HepG2 (cell line): ENCODE data around the gene VDR. TPM values are rescaled to one million over a fixed set of nuclear protein-coding genes. Genes with fewer than 3 reads are reported as not detected.

Experiments
- CCAR2 ChIP-seq: fragments of 200-400 bp; formaldehyde crosslinking; optimal IDR thresholded peaks from 2 replicates; pipeline ENCODE3; 2018; ENCODE audit warnings: low read depth, mild to moderate bottlenecking, low read length, moderate library complexity
- DDIT3 ChIP-seq: sonication (generic); formaldehyde crosslinking; IDR thresholded peaks from 2 replicates; pipeline ENCODE4 v1.4.0; 2020; ENCODE audit warnings: mild to moderate bottlenecking, missing genetic modification reagents
- GPN1 ChIP-seq: sonication (generic); formaldehyde crosslinking; IDR thresholded peaks from 2 replicates; pipeline ENCODE4 v1.5.1; 2020; ENCODE audit warnings: missing genetic modification reagents, borderline replicate concordance
- HNF4G ChIP-seq, 2 experiments: sonication (generic) in 1 of 2; formaldehyde crosslinking in 1 of 2; IDR thresholded peaks; 2 replicates each; pipeline versions ENCODE4 v1.4.0 to v1.6.1; 2011 to 2020; ENCODE audit warnings: borderline replicate concordance in 2 of 2, low read depth in 2 of 2, mild to moderate bottlenecking in 2 of 2, low read length in 1 of 2, missing genetic modification reagents in 1 of 2, moderate library complexity in 1 of 2
- IRF9 ChIP-seq: sonication (generic); formaldehyde crosslinking; IDR thresholded peaks from 2 replicates; pipeline ENCODE4 v1.8.0; 2022; ENCODE audit warnings: missing genetic modification reagents, mild to moderate bottlenecking, borderline replicate concordance
- KAT8 ChIP-seq: IDR thresholded peaks from 2 replicates; pipeline ENCODE4 v1.6.1; 2016; ENCODE audit warnings: missing genetic modification reagents, missing compliant biosample characterization
- NR2C2 ChIP-seq: sonication (generic); formaldehyde crosslinking; IDR thresholded peaks from 2 replicates; pipeline ENCODE4 v1.4.0; 2020; ENCODE audit warnings: missing genetic modification reagents, mild to moderate bottlenecking, moderate library complexity, borderline replicate concordance
- PHF20 ChIP-seq: sonication (generic); formaldehyde crosslinking; IDR thresholded peaks from 2 replicates; pipeline ENCODE4 v1.5.0; 2020; ENCODE audit warnings: mild to moderate bottlenecking, missing genetic modification reagents
- PRPF4 ChIP-seq: fragments of 200-400 bp; formaldehyde crosslinking; IDR thresholded peaks from 2 replicates; pipeline ENCODE4 v1.6.1; 2016; ENCODE audit warnings: low read length, low read depth; ENCODE audit not compliant: poor library complexity, severe bottlenecking
- RARA ChIP-seq: IDR thresholded peaks from 2 replicates; pipeline ENCODE4 v1.6.1; 2016; ENCODE audit warnings: missing genetic modification reagents, missing compliant biosample characterization
- RFXANK ChIP-seq: IDR thresholded peaks from 2 replicates; pipeline ENCODE4 v1.6.1; 2016
- TOPORS ChIP-seq: sonication (generic); formaldehyde crosslinking; IDR thresholded peaks from 2 replicates; pipeline ENCODE4 v1.8.0; 2023; ENCODE audit warnings: mild to moderate bottlenecking, missing genetic modification reagents
- ZBTB43 ChIP-seq: sonication (generic); formaldehyde crosslinking; conservative IDR thresholded peaks from 2 replicates; pipeline ENCODE4 v1.4.0; 2020; ENCODE audit warnings: missing genetic modification reagents
- ZBTB7A ChIP-seq: sonication (generic); formaldehyde crosslinking; IDR thresholded peaks from 2 replicates; pipeline ENCODE4 v1.8.0; 2022; ENCODE audit warnings: mild to moderate bottlenecking, missing genetic modification reagents
- ZKSCAN8 ChIP-seq: IDR thresholded peaks from 2 replicates; pipeline ENCODE4 v1.6.1; 2016; ENCODE audit warnings: borderline replicate concordance, missing genetic modification reagents, missing compliant biosample characterization
- ZNF841 ChIP-seq: sonication (generic); formaldehyde crosslinking; IDR thresholded peaks from 2 replicates; pipeline ENCODE4 v1.8.1; 2023; ENCODE audit warnings: missing genetic modification reagents, borderline replicate concordance
- polyA plus RNA-seq, 8 experiments: library from polyadenylated mRNA; depleted of rRNA in 3 of 8; stranded (reverse) in 7 of 8; unstranded in 1 of 8; fragments of >200 nt; fragmentation: Illumina TruSeq in 4 of 8; extraction: Trizol in 4 of 8; gene quantifications; 2 replicates each; pipeline versions ENCODE4 v1.2.1 to v1.2.3, GENCODE V29; 2011 to 2016; ENCODE audit warnings: low read depth in 4 of 8, missing spikeins in 1 of 8, mixed read lengths in 1 of 8; ENCODE audit not compliant: insufficient read depth in 1 of 8
- total RNA-seq, 5 experiments: library from RNA; depleted of rRNA; stranded (reverse); fragments of >200 nt; fragmentation: Illumina TruSeq; extraction: Trizol; gene quantifications; 2 replicates each; pipeline ENCODE4 v1.2.3, GENCODE V29; 2016; ENCODE audit warnings: low read depth in 1 of 5
- TF ChIP-seq, protein P1 (sequence below): sonication (generic); formaldehyde crosslinking; IDR thresholded peaks from 2 replicates; pipeline ENCODE4 v1.9.0; 2021; ENCODE audit warnings: missing genetic modification reagents, borderline replicate concordance
- TF ChIP-seq, protein P2 (sequence below): sonication (generic); formaldehyde crosslinking; IDR thresholded peaks from 2 replicates; pipeline ENCODE4 v1.5.0; 2020; ENCODE audit warnings: mild to moderate bottlenecking, missing genetic modification reagents, borderline replicate concordance
- TF ChIP-seq, protein P3 (sequence below): IDR thresholded peaks from 2 replicates; pipeline ENCODE4 v1.6.1; 2016; ENCODE audit warnings: missing genetic modification reagents, missing compliant biosample characterization

VDR gene
- total and polyA plus RNA-seq, 2 of the 13 experiments (the other 11 are each of a cell fraction or from before 2014, with no cell fraction given): 0.08 to 0.33 TPM

DNA sequence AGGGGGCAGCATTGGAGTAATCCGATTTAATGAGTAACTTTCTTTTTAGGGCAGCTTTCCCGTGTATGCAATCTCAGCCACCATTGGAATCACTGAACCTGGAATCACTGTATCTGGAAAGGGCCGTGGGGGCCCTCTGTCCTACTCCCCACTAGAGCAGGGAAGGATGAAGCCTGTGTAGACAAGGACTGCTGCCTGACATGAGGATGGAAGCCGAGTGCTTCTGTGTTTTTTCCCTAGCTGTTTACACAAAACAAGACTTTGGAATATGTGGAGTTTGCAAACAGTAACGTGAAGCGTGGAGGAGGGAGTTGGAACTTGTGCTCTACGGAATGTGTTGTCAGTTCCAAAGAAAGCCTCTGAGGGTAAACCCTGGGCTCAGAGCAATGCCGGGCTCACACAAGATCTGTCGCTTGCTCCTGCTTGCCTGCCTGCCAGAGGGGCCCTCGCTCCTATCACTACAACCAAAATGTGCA is 52.7 kb downstream of the VDR start (continued):
- TF ChIP-seq RFXANK (no peak), KAT8 (CRISPR knock-in tag) (0 out of 2 replicates have a peak, but pooled peaks have one; percentile 37), PHF20 (CRISPR knock-in tag) (no peak), CCAR2 (no peak), HNF4G (IDR thresholded peaks at IDR 0.05; ENCODE audit: borderline replicate concordance, low read depth, low read length) (0 out of 2 replicates have a peak, but pooled peaks have one; percentile 17), HNF4G (CRISPR knock-in tag; IDR thresholded peaks at IDR 0.05; ENCODE audit: borderline replicate concordance, low read depth) (no peak; the same call in 1 of the 2 replicates), RARA (CRISPR knock-in tag) (peak; percentile 27; the same call in 1 of the 2 replicates), ZBTB43 (no peak), ZBTB7A (CRISPR knock-in tag) (no peak), NR2C2 (no peak), GPN1 (CRISPR knock-in tag) (no peak), PRPF4 (no peak), ZNF841 (CRISPR knock-in tag) (no peak), TOPORS (CRISPR knock-in tag) (no peak), ZKSCAN8 (CRISPR knock-in tag) (no peak), DDIT3 (no peak), IRF9 (CRISPR knock-in tag) (no peak)
- TF ChIP-seq, protein P1, sequence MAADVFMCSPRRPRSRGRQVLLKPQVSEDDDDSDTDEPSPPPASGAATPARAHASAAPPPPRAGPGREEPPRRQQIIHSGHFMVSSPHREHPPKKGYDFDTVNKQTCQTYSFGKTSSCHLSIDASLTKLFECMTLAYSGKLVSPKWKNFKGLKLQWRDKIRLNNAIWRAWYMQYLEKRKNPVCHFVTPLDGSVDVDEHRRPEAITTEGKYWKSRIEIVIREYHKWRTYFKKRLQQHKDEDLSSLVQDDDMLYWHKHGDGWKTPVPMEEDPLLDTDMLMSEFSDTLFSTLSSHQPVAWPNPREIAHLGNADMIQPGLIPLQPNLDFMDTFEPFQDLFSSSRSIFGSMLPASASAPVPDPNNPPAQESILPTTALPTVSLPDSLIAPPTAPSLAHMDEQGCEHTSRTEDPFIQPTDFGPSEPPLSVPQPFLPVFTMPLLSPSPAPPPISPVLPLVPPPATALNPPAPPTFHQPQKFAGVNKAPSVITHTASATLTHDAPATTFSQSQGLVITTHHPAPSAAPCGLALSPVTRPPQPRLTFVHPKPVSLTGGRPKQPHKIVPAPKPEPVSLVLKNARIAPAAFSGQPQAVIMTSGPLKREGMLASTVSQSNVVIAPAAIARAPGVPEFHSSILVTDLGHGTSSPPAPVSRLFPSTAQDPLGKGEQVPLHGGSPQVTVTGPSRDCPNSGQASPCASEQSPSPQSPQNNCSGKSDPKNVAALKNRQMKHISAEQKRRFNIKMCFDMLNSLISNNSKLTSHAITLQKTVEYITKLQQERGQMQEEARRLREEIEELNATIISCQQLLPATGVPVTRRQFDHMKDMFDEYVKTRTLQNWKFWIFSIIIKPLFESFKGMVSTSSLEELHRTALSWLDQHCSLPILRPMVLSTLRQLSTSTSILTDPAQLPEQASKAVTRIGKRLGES (CRISPR knock-in tag): no peak
- TF ChIP-seq, protein P2, sequence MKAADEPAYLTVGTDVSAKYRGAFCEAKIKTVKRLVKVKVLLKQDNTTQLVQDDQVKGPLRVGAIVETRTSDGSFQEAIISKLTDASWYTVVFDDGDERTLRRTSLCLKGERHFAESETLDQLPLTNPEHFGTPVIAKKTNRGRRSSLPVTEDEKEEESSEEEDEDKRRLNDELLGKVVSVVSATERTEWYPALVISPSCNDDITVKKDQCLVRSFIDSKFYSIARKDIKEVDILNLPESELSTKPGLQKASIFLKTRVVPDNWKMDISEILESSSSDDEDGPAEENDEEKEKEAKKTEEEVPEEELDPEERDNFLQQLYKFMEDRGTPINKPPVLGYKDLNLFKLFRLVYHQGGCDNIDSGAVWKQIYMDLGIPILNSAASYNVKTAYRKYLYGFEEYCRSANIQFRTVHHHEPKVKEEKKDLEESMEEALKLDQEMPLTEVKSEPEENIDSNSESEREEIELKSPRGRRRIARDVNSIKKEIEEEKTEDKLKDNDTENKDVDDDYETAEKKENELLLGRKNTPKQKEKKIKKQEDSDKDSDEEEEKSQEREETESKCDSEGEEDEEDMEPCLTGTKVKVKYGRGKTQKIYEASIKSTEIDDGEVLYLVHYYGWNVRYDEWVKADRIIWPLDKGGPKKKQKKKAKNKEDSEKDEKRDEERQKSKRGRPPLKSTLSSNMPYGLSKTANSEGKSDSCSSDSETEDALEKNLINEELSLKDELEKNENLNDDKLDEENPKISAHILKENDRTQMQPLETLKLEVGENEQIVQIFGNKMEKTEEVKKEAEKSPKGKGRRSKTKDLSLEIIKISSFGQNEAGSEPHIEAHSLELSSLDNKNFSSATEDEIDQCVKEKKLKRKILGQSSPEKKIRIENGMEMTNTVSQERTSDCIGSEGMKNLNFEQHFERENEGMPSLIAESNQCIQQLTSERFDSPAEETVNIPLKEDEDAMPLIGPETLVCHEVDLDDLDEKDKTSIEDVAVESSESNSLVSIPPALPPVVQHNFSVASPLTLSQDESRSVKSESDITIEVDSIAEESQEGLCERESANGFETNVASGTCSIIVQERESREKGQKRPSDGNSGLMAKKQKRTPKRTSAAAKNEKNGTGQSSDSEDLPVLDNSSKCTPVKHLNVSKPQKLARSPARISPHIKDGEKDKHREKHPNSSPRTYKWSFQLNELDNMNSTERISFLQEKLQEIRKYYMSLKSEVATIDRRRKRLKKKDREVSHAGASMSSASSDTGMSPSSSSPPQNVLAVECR (CRISPR knock-in tag): peak; percentile 52; the same call in 1 of the 2 replicates
- TF ChIP-seq, protein P3, sequence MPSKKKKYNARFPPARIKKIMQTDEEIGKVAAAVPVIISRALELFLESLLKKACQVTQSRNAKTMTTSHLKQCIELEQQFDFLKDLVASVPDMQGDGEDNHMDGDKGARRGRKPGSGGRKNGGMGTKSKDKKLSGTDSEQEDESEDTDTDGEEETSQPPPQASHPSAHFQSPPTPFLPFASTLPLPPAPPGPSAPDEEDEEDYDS: no peak
